ENCODE results near the gene SNX30. TPM values are rescaled to one million over a fixed set of nuclear protein-coding genes. Genes with fewer than 3 reads are reported as not detected.

Gene SNX30
- total and polyA plus RNA-seq, 2 donors (not counting 1 experiment from before 2014, with no cell fraction given) = 3.8 to 20.6 TPM

DNA sequence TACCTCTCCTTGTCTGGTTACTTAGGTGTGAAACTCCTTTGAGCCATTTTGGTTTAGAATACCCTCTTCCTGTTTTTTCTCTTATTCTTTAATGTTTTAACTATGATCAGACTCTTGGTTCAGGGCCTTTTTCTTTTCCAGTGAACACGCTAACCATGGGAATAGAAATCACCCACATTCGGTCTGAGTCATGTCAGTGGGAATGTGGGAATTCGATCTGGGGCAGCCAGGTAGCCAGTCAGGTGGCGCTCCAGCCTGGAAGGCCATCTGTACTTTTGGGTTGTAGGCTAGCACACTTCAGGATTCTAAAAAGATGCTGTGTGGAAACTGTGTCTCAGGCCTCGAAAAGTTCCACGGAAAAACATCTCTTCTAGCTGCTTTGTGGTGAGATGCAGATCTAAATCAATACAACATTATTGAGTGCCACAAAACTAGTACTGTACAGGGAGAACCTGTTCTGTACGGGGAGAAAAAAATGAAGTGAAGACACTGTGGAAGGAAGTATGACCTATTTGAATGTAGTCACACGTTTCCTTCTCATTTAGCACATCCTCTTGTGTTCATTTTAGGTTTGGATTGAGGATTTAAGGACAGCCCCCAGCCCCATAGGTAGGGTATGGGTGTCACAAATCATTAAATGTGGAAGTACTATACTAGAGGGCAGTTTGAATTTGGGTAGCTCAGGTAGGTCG lies 36.4 kb downstream of the SNX30 start:
- intact Hi-C loops (cut with micrococcal nuclease) = no loop called here
- peak; percentile 60 for ATAC-seq (ENCODE audit: low read depth)
- Histone ChIP-seq H3K36me3 (replicated peaks in 1 of 2; ENCODE audit: control extremely low read depth in 1 of 2, control insufficient read depth in 1 of 2, extremely low read depth in 1 of 2, insufficient read depth in 2 of 2, low read length in 1 of 2) (no peaks in the 10 kb centered on the region), H3K4me1 (ENCODE audit: control insufficient read depth in 2 of 2, insufficient read depth in 2 of 2, low read length in 2 of 2) (peaks cover 21 to 24% of the 10 kb centered on the region in 2 donors), H3K9me3 (ENCODE audit: control extremely low read depth in 1 of 3, control insufficient read depth in 2 of 3, insufficient read depth in 1 of 3, low read length in 2 of 3) (no peaks in the 10 kb centered on the region), H4K20me1 (ENCODE audit: control insufficient read depth, insufficient read depth, low read length, poor library complexity, severe bottlenecking) (no peaks in the 10 kb centered on the region), H3K27ac (ENCODE audit: low read length in 2 of 2) (peak overlapping the region; percentile 53 to 60), H3K27me3 (replicated peaks in 1 of 4; ENCODE audit: control extremely low read depth in 1 of 4, control insufficient read depth in 3 of 4, insufficient read depth in 4 of 4, low read length in 3 of 4) (no peaks in the 10 kb centered on the region), H2AFZ (ENCODE audit: insufficient read depth, low read depth, low read length, poor library complexity, severe bottlenecking) (peak overlapping the region; percentile 52), H3K9ac (ENCODE audit: low read length) (peak overlapping the region; percentile 18), H3K4me2 (replicated peaks; ENCODE audit: low read depth, low read length, poor library complexity, severe bottlenecking) (peak overlapping the region; percentile 49), H3K4me3 (ENCODE audit: control extremely low read depth in 1 of 5, extremely low read depth in 1 of 5, insufficient read depth in 1 of 5, low read depth in 2 of 5, low read length in 4 of 5) (peak overlapping the region in 1 of 5 experiments; percentile 14), H3K79me2 (ENCODE audit: control insufficient read depth, insufficient read depth, low read length) (peaks cover 63% of the 10 kb centered on the region)
- Mint-ChIP-seq H3K4me3 (peak overlapping the region; percentile 78), H3K27ac (no peak overlapping the region), H3K4me1 (peaks cover 43% of the 10 kb centered on the region), H3K27me3 (no peaks in the 10 kb centered on the region), H3K9me3 (ENCODE audit: insufficient read depth) (no peaks in the 10 kb centered on the region)
- no peak for TF ChIP-seq EZH2 (IDR thresholded peaks at IDR 0.05; ENCODE audit: borderline replicate concordance, insufficient read depth, low read depth, low read length, poor library complexity, severe bottlenecking)
- TF ChIP-seq, protein P1, sequence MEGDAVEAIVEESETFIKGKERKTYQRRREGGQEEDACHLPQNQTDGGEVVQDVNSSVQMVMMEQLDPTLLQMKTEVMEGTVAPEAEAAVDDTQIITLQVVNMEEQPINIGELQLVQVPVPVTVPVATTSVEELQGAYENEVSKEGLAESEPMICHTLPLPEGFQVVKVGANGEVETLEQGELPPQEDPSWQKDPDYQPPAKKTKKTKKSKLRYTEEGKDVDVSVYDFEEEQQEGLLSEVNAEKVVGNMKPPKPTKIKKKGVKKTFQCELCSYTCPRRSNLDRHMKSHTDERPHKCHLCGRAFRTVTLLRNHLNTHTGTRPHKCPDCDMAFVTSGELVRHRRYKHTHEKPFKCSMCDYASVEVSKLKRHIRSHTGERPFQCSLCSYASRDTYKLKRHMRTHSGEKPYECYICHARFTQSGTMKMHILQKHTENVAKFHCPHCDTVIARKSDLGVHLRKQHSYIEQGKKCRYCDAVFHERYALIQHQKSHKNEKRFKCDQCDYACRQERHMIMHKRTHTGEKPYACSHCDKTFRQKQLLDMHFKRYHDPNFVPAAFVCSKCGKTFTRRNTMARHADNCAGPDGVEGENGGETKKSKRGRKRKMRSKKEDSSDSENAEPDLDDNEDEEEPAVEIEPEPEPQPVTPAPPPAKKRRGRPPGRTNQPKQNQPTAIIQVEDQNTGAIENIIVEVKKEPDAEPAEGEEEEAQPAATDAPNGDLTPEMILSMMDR (IDR thresholded peaks at IDR 0.05) = no peak
- WGBS (ENCODE audit: insufficient coverage) = 95% methylated on average over 4 of the region's 9 CpGs
- peak; percentile 56 for DNase-seq
- ChIA-PET CTCF (interaction anchor here (0.7 to 1.4 kb wide), 2 partner anchors 49 to 427 kb away, joined by 3 read pairs; no protein-coding TSS in a partner anchor), POLR2A (interaction anchor here (1.2 kb wide), 1 partner anchor 69 kb away, joined by 6 read pairs; the partner anchor contains the start of gene INIP)

DNA sequence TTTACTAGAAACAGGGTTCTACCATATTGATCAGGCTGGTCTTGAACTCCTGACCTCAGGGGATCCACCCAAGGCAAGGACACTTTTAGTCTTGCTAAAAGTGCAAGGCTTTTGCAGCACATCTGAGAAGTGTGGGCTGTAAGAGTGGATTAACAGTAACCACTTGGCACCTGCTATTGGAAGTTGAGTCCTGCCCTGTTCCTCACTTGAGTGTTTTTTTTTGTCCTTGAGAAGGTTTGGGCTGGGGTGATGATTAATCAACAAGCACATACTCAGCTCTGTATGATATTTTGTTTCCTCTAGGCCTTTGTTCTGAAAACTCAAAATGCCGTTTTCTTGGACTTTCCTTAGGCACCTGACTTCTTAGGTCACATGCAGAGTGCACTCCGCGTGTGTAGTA lies 37.4 kb downstream of the SNX30 start:
- POLR2A ChIA-PET = interaction anchor here (1.0 to 1.2 kb wide), 2 partner anchors 38 to 70 kb away, joined by 4 to 6 read pairs; partner anchors contain the start of genes INIP and SNX30
- Mint-ChIP-seq H3K4me3 (no peak overlapping the region), H3K9me3 (ENCODE audit: insufficient read depth) (no peaks in the 10 kb centered on the region)

More for the DNA sequence above, 37.4 kb downstream of the SNX30 start:
- Mint-ChIP-seq H3K4me1 (peaks cover 48% of the 10 kb centered on the region), H3K27ac (no peak overlapping the region), H3K27me3 (no peaks in the 10 kb centered on the region)
- CTCF ChIA-PET = interaction anchor here (1.4 kb wide), 1 partner anchor 48 kb away, joined by 3 read pairs; no protein-coding TSS in a partner anchor
- no peak for ATAC-seq (ENCODE audit: low read depth)
- Histone ChIP-seq H3K4me2 (replicated peaks; ENCODE audit: low read depth, low read length, poor library complexity, severe bottlenecking) (peak overlapping the region; percentile 49), H3K79me2 (ENCODE audit: control insufficient read depth, insufficient read depth, low read length) (peaks cover 60% of the 10 kb centered on the region), H3K4me1 (ENCODE audit: control insufficient read depth in 2 of 2, insufficient read depth in 2 of 2, low read length in 2 of 2) (peaks cover 26% of the 10 kb centered on the region in 2 donors), H2AFZ (ENCODE audit: insufficient read depth, low read depth, low read length, poor library complexity, severe bottlenecking) (no peak overlapping the region), H3K27ac (ENCODE audit: low read length in 2 of 2) (no peak overlapping the region), H3K4me3 (ENCODE audit: control extremely low read depth in 1 of 5, extremely low read depth in 1 of 5, insufficient read depth in 1 of 5, low read depth in 2 of 5, low read length in 4 of 5) (no peak overlapping the region), H3K27me3 (replicated peaks in 1 of 4; ENCODE audit: control extremely low read depth in 1 of 4, control insufficient read depth in 3 of 4, insufficient read depth in 4 of 4, low read length in 3 of 4) (no peaks in the 10 kb centered on the region), H3K9me3 (ENCODE audit: control extremely low read depth in 1 of 3, control insufficient read depth in 2 of 3, insufficient read depth in 1 of 3, low read length in 2 of 3) (no peaks in the 10 kb centered on the region), H3K36me3 (replicated peaks in 1 of 2; ENCODE audit: control extremely low read depth in 1 of 2, control insufficient read depth in 1 of 2, extremely low read depth in 1 of 2, insufficient read depth in 2 of 2, low read length in 1 of 2) (no peaks in the 10 kb centered on the region), H4K20me1 (ENCODE audit: control insufficient read depth, insufficient read depth, low read length, poor library complexity, severe bottlenecking) (no peaks in the 10 kb centered on the region), H3K9ac (ENCODE audit: low read length) (no peak overlapping the region)
- intact Hi-C loops (cut with micrococcal nuclease) = loop anchor here (2.0 kb wide), 1 partner anchor 31 kb away; no protein-coding TSS in a partner anchor
- TF ChIP-seq, protein P1 (IDR thresholded peaks at IDR 0.05) = no peak
- no peak for TF ChIP-seq EZH2 (IDR thresholded peaks at IDR 0.05; ENCODE audit: borderline replicate concordance, insufficient read depth, low read depth, low read length, poor library complexity, severe bottlenecking)
- no peak for DNase-seq
- WGBS (ENCODE audit: insufficient coverage) = 100% methylated on average over 3 of the region's 3 CpGs

Measured in B cell (primary cell).